AG10803 (cell line): ENCODE results near the gene BPIFA3.

Source experiments
- DNase-seq: peaks from one replicate; pipeline ENCODE4 v3.0.0; 2010; ENCODE audit warnings: low read depth
- H3K4me3 ChIP-seq: 2 replicates; pipeline ENCODE4 v1.5.1; 2011; ENCODE audit warnings: mild to moderate bottlenecking, low read length, control low read depth
- TF ChIP-seq, protein P1 (sequence below): conservative IDR thresholded peaks from 2 replicates; pipeline ENCODE4 v1.5.1; 2011; ENCODE audit warnings: mild to moderate bottlenecking, low read length, control low read depth, inconsistent platforms

BPIFA3 gene

GRCh38 chr20:33191484-33191883, 25.7 kb upstream of the BPIFA3 start:
- H3K4me3 ChIP-seq: no peak overlapping the region
- DNase-seq: no peak
- TF ChIP-seq, protein P1, sequence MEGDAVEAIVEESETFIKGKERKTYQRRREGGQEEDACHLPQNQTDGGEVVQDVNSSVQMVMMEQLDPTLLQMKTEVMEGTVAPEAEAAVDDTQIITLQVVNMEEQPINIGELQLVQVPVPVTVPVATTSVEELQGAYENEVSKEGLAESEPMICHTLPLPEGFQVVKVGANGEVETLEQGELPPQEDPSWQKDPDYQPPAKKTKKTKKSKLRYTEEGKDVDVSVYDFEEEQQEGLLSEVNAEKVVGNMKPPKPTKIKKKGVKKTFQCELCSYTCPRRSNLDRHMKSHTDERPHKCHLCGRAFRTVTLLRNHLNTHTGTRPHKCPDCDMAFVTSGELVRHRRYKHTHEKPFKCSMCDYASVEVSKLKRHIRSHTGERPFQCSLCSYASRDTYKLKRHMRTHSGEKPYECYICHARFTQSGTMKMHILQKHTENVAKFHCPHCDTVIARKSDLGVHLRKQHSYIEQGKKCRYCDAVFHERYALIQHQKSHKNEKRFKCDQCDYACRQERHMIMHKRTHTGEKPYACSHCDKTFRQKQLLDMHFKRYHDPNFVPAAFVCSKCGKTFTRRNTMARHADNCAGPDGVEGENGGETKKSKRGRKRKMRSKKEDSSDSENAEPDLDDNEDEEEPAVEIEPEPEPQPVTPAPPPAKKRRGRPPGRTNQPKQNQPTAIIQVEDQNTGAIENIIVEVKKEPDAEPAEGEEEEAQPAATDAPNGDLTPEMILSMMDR: no peak

GRCh38 chr20:33191955-33192354, 25.2 kb upstream of the BPIFA3 start:
- TF ChIP-seq, protein P1: no peak
- no peak for DNase-seq
- H3K4me3 ChIP-seq: no peak overlapping the region

DNA sequence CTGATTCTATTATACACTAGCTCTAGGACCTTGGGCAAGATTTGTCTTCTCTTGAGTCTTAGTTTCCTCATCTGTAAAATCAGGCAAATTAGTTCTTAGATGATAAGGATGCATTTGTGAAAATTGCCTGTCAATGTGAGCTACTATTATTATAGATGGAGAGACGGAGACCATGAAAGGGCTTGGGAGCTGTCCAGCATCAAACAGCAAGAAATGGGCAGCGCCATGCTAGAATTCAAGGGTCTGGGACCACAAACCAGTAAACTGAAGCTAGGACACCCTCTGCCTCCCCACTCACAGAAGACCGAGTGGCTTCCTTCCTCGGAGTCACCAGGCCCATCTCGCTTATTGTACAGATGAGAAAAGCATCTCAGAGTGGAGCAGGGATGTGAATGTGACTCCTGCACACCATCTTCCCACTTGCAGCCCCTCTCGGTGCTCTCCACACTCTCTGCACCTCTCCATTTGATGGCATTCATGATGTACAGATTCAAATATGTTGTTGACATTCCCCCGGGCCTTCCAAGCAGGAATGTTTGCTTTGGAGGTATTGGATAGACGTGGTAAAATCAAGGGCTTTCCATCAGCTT, 24.1 kb upstream of the BPIFA3 start:
- TF ChIP-seq, protein P1: no peak
- DNase-seq: no peak
- no peak overlapping the region for H3K4me3 ChIP-seq

DNA sequence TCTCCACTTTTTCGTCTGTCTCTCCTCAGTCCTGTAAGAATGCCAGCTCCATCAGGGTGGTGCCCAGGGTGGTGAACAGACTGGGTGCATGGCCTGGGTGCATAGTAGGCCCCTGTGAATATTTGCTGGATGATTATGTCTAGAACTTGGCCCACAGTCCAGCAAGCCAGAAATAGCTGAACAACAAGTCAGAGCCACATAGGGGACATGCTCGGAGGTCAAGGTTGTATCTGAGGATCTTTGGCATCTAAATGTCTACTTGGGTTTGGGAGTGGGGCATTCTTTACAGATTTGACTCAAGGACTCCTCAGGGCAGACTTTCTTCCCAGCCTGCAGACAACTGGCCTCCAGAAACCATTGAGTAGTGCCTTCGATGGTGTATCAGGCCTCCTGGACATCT, 18.1 kb upstream of the BPIFA3 start:
- DNase-seq: no peak
- no peak overlapping the region for H3K4me3 ChIP-seq
- TF ChIP-seq, protein P1: no peak

- TF ChIP-seq, protein P1: no peak
- H3K4me3 ChIP-seq: no peak overlapping the region
Observed at GRCh38 chr20:33202451-33202850, 14.7 kb upstream of the BPIFA3 start.

DNA sequence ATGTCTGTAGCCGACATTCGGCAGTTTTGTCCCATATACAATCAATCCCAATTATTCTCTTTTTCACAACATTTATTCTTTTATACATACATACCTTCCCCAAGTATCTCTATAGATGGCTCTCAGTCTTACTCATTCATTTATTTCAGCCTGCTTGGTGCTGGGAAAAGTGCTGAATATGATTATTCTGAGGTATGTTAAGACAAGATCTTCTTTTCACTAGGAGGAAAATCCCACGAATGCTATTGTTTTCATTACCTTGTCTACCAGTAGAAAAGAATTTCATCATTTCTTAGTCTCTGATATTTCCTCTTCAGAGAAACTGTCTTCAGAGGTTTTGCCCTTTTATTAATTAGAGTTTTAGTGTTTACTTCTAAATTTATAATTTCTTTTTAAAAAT, 13.7 kb upstream of the BPIFA3 start:
- TF ChIP-seq, protein P1: no peak
- no peak for DNase-seq
- H3K4me3 ChIP-seq: no peak overlapping the region

More at GRCh38 chr20:33202451-33202850, 14.7 kb upstream of the BPIFA3 start:
- DNase-seq: no peak

DNA sequence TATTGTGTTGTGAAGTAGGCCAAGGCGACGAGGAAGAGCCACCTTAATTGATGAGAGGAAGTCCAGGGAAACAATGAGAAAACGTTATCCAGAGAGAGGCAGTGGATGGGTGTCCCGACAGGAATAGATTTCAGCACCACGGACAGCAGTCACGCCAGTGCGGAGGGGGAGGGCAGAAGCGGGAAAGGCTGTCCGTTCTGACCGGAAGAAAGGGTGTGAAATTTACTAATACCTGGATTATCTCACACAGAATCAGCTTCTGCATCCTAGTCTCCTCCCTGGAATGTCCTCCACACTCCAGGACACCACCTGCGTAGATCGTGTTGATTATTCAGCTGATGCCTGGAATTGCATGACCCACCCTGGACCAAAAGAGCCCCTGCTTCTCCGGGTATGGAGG, 7.4 kb upstream of the BPIFA3 start:
- no peak overlapping the region for H3K4me3 ChIP-seq
- TF ChIP-seq, protein P1: no peak
- DNase-seq: peak; percentile 40
